Stimulated activated effector memory CD8-positive, alpha-beta T cell treated with anti-CD3 and anti-CD28 coated beads, Interleukin-12 subunit alpha, Interleukin-12 subunit beta, amount 100 ng/mL, for 72 hours (primary cell): ENCODE measurements around the gene SLC66A2.
"Not testable (repeated sequence)": the region's sequence is repeated elsewhere in the genome, so short reads cannot be mapped to it uniquely, and the experiment has no call there.

Experiments
- ATAC-seq: fragments of 150-1000 bp; cut with Tn5 transposase; 2 replicates; pipeline ENCODE4 v1.10.0; 2021
- DNase-seq, 2 donors: peaks; one replicate each; pipeline ENCODE4 v3.0.0; 2021 to 2022; ENCODE audit warnings: low spot score in 2 of 2
- H3K27ac Mint-ChIP-seq: one replicate; pipeline ENCODE4 v1.8.0; 2022; ENCODE audit warnings: mild to moderate bottlenecking, mixed read lengths
- H3K36me3 Mint-ChIP-seq: one replicate; pipeline ENCODE4 v1.8.0; 2022; ENCODE audit warnings: mild to moderate bottlenecking, mixed read lengths
- H3K4me1 Mint-ChIP-seq: one replicate; pipeline ENCODE4 v1.8.0; 2022; ENCODE audit warnings: mixed read lengths
- H3K4me3 Mint-ChIP-seq: one replicate; pipeline ENCODE4 v1.8.0; 2022; ENCODE audit warnings: mild to moderate bottlenecking, mixed read lengths
- H3K9me3 Mint-ChIP-seq: one replicate; pipeline ENCODE4 v1.8.0; 2022; ENCODE audit warnings: mixed read lengths

Gene SLC66A2

GRCh38 chr18:79884294-79884962, 67.0 kb downstream of the SLC66A2 start:
- Mint-ChIP-seq H3K4me3 (no peak overlapping the region), H3K9me3 (peaks cover 6% of the 10 kb centered on the region), H3K36me3 (no peaks in the 10 kb centered on the region), H3K27ac (no peak overlapping the region), H3K4me1 (no peaks in the 10 kb centered on the region)
- no peak for DNase-seq
- ATAC-seq, result no peak

GRCh38 chr18:79883461-79884293, 67.8 kb downstream of the SLC66A2 start:
- Mint-ChIP-seq H3K36me3 (no peaks in the 10 kb centered on the region), H3K4me1 (no peaks in the 10 kb centered on the region), H3K27ac (no peak overlapping the region)

DNA sequence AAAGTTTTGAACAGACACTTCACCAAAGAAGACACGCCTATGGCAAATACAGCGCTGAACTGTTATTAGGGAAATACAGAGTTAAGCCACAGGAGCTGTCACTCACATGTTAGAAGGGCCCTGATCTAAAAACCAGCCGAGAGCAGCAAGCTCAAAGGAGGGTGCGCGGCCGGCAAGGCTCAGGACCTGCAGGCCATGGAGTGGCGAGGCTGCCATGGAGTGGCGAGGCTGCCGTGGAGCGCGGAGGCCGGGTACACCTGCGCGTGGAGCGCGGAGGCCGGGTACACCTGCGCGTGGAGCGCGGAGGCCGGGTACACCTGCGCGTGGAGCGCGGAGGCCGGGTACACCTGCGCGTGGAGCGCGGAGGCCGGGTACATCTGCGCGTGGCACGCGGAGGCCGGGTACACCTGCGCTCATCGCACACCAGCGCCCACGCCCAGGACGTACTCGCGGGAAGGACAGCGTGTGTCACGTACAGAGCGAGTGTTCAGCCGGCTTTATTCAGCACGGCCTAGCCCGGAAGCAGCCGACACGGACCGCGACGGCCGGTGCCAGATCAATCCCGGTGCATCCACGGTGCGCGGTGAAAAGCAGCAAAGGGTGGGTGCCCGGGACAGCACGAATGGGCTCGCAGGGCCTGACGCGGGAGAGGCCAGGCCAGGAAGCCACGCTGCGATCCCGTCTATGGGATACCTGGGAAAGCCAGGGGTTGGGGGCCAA, 68.8 kb downstream of the SLC66A2 start:
- no peaks in the 10 kb centered on the region for H3K36me3 Mint-ChIP-seq
- ATAC-seq, result no peak

More at GRCh38 chr18:79883461-79884293, 67.8 kb downstream of the SLC66A2 start:
- H3K4me3 Mint-ChIP-seq, result no peak overlapping the region
- DNase-seq, result no peak
- ATAC-seq, result no peak
- H3K9me3 Mint-ChIP-seq, result no peaks in the 10 kb centered on the region

DNA sequence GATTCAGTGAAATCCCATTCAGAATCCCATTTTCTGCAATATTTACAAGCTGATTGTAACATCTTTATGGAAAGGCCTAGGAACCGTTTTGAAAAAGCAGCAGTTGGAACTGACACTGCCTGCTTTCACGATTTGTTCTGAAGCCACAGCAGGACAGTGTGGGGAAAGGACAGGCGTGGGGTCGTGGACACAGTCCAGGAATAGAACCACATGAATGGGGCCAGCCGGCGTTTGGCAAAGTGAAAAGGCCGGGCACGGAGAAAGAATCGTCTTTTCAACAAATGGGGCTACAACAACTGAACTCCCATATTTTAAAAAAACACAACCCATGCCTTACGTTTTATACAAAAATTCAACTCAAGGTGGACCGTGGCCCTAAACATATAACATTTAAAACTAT, 69.8 kb downstream of the SLC66A2 start:
- no peaks in the 10 kb centered on the region for H3K36me3 Mint-ChIP-seq
- no peaks in the 10 kb centered on the region for H3K4me1 Mint-ChIP-seq
- H3K4me3 Mint-ChIP-seq, result no peak overlapping the region
- no peaks in the 10 kb centered on the region for H3K9me3 Mint-ChIP-seq
- no peak overlapping the region for H3K27ac Mint-ChIP-seq
- DNase-seq (no peak), ATAC-seq (no peak)

More for the DNA sequence above, 68.8 kb downstream of the SLC66A2 start:
- Mint-ChIP-seq H3K4me3 (no peak overlapping the region), H3K27ac (no peak overlapping the region), H3K4me1 (no peaks in the 10 kb centered on the region), H3K9me3 (no peaks in the 10 kb centered on the region)
- DNase-seq, result no peak

- no peaks in the 10 kb centered on the region for H3K9me3 Mint-ChIP-seq
These were observed 71.9 kb downstream of the SLC66A2 start for GRCh38 chr18:79879566-79879965.

DNA sequence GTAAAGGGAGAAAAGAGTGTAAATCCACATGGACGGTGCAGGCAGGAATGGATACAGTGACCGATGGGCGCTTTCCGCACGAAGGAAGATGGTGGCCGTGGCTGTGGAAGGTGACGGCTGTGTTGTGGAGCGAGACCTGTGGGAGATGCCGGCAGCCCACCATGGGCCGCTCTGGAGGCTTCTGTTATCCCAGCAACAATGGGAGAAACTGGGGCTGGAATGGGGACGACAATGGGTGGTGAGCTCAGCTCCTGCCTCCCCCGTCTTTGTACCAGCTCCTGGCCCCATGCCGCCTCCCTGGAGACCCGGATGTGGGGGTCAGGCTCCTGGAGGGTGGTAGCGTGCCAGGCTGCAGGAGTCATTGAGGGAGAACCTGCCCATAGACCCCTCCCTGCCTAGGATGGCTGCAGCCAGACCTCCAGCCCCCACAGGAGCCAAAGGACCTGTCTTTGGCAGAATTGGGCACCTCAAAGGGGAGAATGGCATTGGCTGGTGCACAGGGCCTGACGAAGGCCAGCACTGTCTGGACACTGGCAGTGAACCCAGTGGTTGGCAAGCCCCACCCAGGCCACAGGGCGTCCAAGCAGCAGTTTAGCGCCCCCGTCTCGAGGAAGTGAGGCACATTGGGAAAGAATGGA, 72.6 kb downstream of the SLC66A2 start:
- no peak overlapping the region for H3K4me3 Mint-ChIP-seq
- DNase-seq (no peak), ATAC-seq (no peak)
- no peaks in the 10 kb centered on the region for H3K36me3 Mint-ChIP-seq
- no peaks in the 10 kb centered on the region for H3K9me3 Mint-ChIP-seq
- no peaks in the 10 kb centered on the region for H3K4me1 Mint-ChIP-seq
- H3K27ac Mint-ChIP-seq, result no peak overlapping the region

More at GRCh38 chr18:79879566-79879965, 71.9 kb downstream of the SLC66A2 start:
- Mint-ChIP-seq H3K27ac (no peak overlapping the region), H3K4me1 (no peaks in the 10 kb centered on the region), H3K36me3 (no peaks in the 10 kb centered on the region), H3K4me3 (no peak overlapping the region)
- DNase-seq (no peak), ATAC-seq (no peak)

GRCh38 chr18:79878246-79878645, 73.2 kb downstream of the SLC66A2 start:
- H3K4me3 Mint-ChIP-seq, H3K4me1 Mint-ChIP-seq, H3K9me3 Mint-ChIP-seq, H3K27ac Mint-ChIP-seq, DNase-seq, ATAC-seq, H3K36me3 Mint-ChIP-seq: not testable (repeated sequence)

DNA sequence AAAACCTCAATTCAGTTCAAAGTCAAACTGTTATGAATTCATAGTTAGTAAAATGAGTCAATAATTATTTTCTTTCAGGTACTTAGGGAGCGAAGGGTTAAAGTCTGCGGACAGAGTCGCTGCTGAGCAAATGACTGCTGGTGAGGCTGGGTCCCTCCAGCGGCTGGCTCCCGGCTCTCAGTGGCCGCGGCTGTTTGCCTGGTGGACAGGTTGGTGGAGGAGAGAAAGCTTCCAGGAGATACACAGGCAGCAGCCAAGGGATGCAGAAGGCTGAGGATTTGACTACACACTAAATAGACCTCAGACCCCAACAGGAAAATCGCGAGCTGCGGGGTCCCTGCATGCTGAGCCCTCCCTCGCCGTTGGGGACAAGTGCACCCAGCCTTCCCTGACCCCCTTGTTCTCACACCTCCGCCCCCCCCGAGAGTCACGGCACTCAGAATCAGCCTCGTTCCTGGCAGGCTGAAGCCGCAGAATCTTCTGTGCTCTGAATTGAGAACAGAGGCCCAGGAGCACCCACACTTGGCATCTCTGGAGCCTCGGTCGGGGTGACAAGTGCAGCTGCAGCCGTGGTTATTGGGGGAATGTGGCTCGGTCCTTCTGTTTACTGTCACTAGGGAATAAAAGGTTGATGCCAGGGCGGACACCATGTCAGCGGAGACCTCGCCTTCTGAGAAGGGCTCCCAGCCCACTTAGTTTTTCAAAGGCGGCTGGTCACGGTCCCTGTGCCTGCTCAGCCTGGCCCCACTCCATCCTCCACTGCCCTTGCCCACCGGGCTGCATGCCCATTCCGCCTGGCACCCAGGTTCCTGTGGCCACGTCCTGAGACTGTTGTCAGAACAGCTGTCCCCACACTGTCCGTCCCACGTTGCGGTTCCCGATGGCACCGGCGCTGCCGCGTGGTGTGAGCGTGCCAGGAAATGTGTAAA, 74.0 kb downstream of the SLC66A2 start:
- Mint-ChIP-seq H3K4me1 (no peaks in the 10 kb centered on the region), H3K27ac (no peak overlapping the region), H3K36me3 (no peaks in the 10 kb centered on the region), H3K4me3 (no peak overlapping the region), H3K9me3 (no peaks in the 10 kb centered on the region)
- ATAC-seq (no peak), DNase-seq (no peak)

GRCh38 chr18:79876497-79876896, 75.0 kb downstream of the SLC66A2 start:
- Mint-ChIP-seq H3K27ac (no peak overlapping the region), H3K36me3 (no peaks in the 10 kb centered on the region), H3K4me1 (no peaks in the 10 kb centered on the region), H3K9me3 (no peaks in the 10 kb centered on the region), H3K4me3 (no peak overlapping the region)
- DNase-seq, result no peak
- no peak for ATAC-seq

DNA sequence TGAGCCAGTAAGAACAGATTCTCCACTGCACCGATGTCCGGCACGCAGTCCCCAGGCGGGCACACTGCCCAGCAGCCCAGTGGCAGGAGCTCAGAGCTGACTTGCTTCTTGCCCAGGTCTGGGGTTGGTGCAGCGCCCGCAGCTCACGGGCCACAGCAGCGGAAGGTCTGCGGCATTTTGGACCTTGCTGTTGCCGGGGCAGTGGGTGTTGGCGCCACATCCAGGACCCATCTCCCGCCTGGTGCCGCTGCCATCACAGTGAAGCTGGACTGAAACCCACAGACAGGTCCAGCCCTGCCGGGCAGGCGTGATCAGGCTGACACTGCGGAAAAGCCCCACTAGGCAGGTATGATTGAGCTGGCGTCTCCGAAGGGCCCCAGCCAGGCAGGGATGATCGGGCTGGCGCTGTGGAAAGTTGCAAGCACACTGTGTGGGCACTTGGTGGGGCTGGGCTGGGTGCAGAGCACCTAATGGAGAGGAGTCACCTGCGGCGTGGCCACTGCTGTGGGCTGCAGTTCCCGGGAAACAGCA, 75.5 kb downstream of the SLC66A2 start:
- ATAC-seq (no peak), DNase-seq (no peak)
- H3K9me3 Mint-ChIP-seq, result no peaks in the 10 kb centered on the region
- no peak overlapping the region for H3K4me3 Mint-ChIP-seq
- H3K36me3 Mint-ChIP-seq, result no peaks in the 10 kb centered on the region
- no peaks in the 10 kb centered on the region for H3K4me1 Mint-ChIP-seq
- no peak overlapping the region for H3K27ac Mint-ChIP-seq

DNA sequence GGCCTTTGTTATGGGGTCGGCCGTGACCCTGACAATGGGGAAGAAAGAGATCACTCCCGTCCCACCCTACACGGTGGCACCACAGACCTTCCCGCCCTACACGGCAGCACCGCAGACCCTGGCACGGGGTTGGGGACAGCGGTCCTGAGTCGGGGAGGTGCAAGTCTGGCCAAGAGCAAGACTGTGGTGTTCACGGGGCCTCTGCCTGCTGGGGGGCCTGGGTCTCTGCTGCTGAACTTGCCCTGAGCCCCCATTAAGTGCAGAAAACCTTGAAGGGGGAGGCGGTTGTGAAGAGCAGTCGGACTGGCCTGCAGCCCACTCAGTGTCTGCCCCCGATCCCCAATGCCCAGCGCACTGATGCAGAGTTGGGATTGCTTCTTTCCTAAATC, 75.9 kb downstream of the SLC66A2 start:
- H3K27ac Mint-ChIP-seq, result no peak overlapping the region
- H3K36me3 Mint-ChIP-seq, result no peaks in the 10 kb centered on the region
- no peak for DNase-seq
- H3K4me3 Mint-ChIP-seq, result no peak overlapping the region
- no peaks in the 10 kb centered on the region for H3K4me1 Mint-ChIP-seq
- no peak for ATAC-seq
- no peaks in the 10 kb centered on the region for H3K9me3 Mint-ChIP-seq

- Mint-ChIP-seq H3K4me3 (no peak overlapping the region), H3K9me3 (no peaks in the 10 kb centered on the region), H3K36me3 (no peaks in the 10 kb centered on the region), H3K4me1 (no peaks in the 10 kb centered on the region), H3K27ac (no peak overlapping the region)
- DNase-seq (no peak), ATAC-seq (no peak)
These were observed 76.6 kb downstream of the SLC66A2 start for GRCh38 chr18:79874553-79875530.

- H3K4me1 Mint-ChIP-seq, result no peaks in the 10 kb centered on the region
- H3K4me3 Mint-ChIP-seq, result no peak overlapping the region
- ATAC-seq (no peak), DNase-seq (no peak)
- H3K27ac Mint-ChIP-seq, result no peak overlapping the region
- H3K36me3 Mint-ChIP-seq, result no peaks in the 10 kb centered on the region
- H3K9me3 Mint-ChIP-seq, result no peaks in the 10 kb centered on the region
These were observed 77.9 kb downstream of the SLC66A2 start for GRCh38 chr18:79873449-79874110.
